Spleen (tissue), 7 donors: ENCODE measurements around the gene POMT1.

Source experiments
- POLR2A ChIP-seq, 3 donors: fragments of 450-650 bp; IDR thresholded peaks; one replicate each; pipeline ENCODE4 v1.5.1; 2017; ENCODE audit warnings: antibody characterized with exemption in 3 of 3, mild to moderate bottlenecking in 1 of 3
- TF ChIP-seq, protein P1 (sequence below), 11 experiments: fragments of 200-600 bp in 7 of 11; fragments of 450-650 bp in 4 of 11; sonication (generic) in 4 of 11; IDR thresholded peaks in 8 of 11; conservative IDR thresholded peaks in 3 of 11; 1 replicate in 7 of 11; 2 replicates in 4 of 11; pipeline versions ENCODE4 v1.4.0 to v1.8.0; 2016 to 2021; ENCODE audit warnings: antibody characterized with exemption in 11 of 11, inconsistent platforms in 4 of 11, mild to moderate bottlenecking in 1 of 11
- donor health status: DM: no; HTN: no; CAD: no; lungs with moderate emphysema.
- donor health status: DM: no; HTN: no; CAD: no.
- donor health status: DM: no; HTN: no; CAD: no.

DNA sequence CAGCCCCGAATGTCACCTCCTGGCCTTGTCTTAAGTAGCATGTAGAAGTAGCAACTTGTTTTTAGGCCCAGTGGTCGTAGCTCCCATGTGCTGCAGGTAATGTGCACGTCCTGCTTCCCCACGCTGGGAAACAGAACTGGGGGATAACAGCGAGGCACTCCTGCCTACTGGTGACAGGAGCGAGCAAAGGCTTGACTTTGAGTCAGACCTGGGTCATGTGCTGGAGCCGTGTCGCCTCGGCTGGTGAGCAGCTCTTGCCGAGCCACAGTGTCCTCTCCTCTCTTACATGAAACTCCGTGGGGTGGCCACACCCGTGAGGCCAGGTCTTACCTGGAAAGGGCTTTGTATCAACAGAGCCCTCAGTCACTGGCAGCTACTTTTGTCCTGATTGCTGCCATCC lies 17.5 kb upstream of the POMT1 start:
- TF ChIP-seq, protein P1, sequence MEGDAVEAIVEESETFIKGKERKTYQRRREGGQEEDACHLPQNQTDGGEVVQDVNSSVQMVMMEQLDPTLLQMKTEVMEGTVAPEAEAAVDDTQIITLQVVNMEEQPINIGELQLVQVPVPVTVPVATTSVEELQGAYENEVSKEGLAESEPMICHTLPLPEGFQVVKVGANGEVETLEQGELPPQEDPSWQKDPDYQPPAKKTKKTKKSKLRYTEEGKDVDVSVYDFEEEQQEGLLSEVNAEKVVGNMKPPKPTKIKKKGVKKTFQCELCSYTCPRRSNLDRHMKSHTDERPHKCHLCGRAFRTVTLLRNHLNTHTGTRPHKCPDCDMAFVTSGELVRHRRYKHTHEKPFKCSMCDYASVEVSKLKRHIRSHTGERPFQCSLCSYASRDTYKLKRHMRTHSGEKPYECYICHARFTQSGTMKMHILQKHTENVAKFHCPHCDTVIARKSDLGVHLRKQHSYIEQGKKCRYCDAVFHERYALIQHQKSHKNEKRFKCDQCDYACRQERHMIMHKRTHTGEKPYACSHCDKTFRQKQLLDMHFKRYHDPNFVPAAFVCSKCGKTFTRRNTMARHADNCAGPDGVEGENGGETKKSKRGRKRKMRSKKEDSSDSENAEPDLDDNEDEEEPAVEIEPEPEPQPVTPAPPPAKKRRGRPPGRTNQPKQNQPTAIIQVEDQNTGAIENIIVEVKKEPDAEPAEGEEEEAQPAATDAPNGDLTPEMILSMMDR (IDR thresholded peaks at IDR 0.05 in 8 of 11, conservative IDR thresholded peaks at IDR 0.05 in 3 of 11), result no peak
- TF ChIP-seq POLR2A (IDR thresholded peaks at IDR 0.05), result no peak
